GM20431 (cell line): Measurements from ENCODE around the gene CMBL.
"Not testable (repeated sequence)": the region's sequence is repeated elsewhere in the genome, so short reads cannot be mapped to it uniquely, and the experiment has no call there.

Experiments
- in situ Hi-C: fragments of 300-500 bp; cut with MseI, MboI; formaldehyde crosslinking; loops from one replicate; pipeline ENCODE4 v1.15.0; 2020; ENCODE audit warnings: low sequenced_read_pairs; ENCODE audit not compliant: unreplicated experiment

CMBL gene

GRCh38 chr5:10266839-10267238 lies 40.9 kb downstream of the CMBL start:
- in situ Hi-C loops = no loop called here

GRCh38 chr5:10266137-10266536 lies 41.6 kb downstream of the CMBL start:
- in situ Hi-C loops = no loop called here

DNA sequence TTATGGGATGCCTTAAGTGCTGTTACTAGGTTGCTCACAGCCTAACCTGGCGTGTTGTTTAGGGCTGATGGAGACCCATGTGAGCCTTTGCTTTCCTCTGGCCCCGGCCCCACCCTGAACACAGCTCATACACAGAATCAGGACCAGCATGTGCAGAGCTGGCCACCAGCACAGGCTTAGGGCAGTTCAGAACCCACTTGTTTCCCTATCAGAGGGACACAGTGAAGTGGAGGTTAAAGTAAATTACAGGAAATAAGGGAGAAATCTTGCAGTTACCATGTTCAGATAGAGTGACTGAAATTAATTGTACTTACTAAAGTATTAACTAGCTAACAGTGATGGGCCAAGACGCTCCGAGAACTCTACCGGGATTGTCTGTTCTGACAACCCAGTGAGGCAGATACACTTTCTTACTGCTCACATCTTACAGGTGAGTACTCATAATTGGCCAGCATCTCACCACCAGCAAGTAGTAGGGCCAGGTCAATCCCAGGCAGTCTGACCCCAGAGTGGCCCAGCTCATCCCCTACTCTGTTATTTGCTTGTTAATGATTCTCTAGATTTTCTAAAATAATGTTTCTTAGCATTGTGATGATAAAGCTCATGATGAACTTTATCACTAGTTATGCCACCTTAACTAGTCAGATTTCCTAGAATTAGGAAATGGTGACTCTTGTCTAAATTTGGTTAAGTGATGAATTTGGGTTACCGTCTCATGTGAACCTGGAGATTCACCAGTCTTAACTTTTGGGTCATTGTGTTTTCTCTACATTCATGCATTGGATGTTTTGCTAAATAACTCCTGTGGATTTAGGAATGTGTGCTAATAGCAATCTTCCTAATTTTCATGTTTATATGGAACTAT lies 42.2 kb downstream of the CMBL start:
- in situ Hi-C loops = no loop called here

GRCh38 chr5:10264604-10265003 lies 43.1 kb downstream of the CMBL start:
- in situ Hi-C loops = no loop called here

GRCh38 chr5:10262995-10263394 lies 44.7 kb downstream of the CMBL start:
- in situ Hi-C loops = no loop called here

DNA sequence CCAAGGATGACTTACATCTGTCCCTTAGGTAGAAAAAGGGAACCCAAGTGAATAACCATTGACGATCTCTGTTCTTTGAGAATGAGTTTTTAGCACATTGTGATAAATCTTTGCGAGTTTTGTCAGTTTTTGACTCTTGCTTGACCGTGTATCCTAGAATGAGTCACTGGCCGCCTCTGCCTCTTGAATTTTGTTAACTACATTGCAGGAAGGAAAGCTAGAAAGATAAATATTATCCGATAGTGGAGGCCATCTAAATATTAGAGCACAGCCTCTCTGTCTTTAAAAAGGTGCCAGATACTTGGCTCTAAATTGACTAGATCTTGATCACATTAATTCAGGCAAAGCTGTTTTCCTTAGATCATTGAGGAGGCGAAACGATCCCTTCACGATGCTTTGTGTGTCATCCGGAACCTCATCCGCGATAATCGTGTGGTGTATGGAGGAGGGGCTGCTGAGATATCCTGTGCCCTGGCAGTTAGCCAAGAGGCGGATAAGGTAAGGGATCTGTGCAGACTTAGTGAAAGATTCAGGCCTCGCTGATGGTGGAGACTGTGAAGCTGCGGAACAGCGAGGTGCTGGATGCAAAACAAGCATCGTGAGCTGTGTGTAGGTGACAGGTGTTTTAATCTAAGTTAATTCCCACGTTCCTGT lies 45.5 kb downstream of the CMBL start:
- in situ Hi-C loops = no loop called here

DNA sequence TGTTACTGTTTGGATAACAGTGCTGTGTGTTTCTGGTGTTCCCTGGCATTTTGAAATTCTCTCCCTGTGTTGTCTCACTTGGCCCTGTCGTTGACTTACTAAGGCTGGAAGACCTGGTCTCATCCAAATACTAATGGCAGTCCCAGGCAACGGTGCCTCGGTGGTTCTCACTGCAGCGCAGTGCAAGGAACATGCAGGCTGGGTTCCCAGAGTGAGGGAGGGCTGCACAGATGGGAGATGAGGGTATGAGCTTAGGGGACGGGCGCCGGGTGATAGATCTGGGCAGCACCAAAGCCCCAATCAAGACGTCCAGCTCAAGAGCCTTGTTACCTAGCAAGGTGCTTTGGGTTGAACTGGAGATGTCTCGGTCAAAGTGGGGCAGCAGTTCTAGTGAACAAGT lies 46.6 kb downstream of the CMBL start:
- in situ Hi-C loops = no loop called here

- in situ Hi-C loops = no loop called here
These were observed 47.8 kb downstream of the CMBL start for GRCh38 chr5:10259899-10260298.

DNA sequence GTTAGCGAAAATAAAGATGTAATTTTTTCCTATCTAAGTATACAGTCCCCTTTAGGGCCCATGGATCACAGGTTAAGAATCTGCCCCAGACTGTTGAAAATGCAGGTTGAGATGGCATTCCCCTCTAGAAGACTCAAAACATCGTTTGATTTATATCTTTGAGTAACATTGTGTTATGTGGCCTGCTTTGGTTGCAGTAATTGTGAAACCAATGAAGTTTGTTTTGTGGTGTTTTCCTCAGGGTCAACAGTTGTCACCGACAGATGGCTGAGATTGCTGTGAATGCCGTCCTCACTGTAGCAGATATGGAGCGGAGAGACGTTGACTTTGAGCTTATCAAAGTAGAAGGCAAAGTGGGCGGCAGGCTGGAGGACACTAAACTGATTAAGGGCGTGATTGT lies 49.8 kb downstream of the CMBL start:
- in situ Hi-C loops = no loop called here

DNA sequence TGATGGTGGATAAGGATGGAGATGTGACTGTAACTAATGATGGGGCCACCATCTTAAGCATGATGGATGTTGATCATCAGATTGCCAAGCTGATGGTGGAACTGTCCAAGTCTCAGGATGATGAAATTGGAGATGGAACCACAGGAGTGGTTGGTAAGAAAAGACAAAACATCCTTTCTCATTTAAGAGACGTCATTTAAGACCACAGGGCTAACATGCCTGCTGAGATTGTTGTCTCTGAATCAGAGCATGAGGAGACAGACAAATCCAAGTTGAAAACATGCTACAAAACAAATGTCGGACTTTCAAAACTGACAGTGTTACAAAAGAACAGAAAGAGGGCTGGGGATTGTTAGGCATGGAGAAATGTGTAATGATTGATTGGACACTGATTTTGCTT lies 53.0 kb downstream of the CMBL start:
- in situ Hi-C loops = no loop called here

GRCh38 chr5:10253390-10253789 lies 54.3 kb downstream of the CMBL start:
- in situ Hi-C loops = no loop called here

DNA sequence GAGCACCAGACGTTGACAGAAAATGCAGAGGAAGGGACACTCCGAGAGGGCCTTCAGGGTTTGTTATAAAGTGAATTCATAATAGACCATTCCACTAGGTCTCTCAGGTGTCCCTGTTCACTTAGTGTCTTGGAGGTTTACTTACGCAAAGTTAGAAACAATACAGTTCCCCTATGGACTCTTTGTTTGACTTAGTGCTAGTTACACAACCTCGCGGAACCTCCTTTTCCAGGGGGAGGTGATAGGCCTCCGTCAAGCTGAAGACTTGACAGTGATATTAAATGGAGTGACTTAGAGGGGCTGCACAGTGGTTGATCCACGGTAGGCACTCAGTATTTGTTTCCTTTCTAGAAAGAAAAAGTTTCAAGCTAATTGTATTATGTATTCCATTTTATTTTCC lies 56.3 kb downstream of the CMBL start:
- in situ Hi-C loops = no loop called here

- in situ Hi-C loops = no loop called here
These were observed 56.9 kb downstream of the CMBL start for GRCh38 chr5:10250806-10251276.

- in situ Hi-C loops = no loop called here
These were observed 57.5 kb downstream of the CMBL start, which contains the start of gene CCT5 for GRCh38 chr5:10249948-10250805. TSS of gene CCT5 (plus strand) at chr5:10250280. CDS start at chr5:10250341, 61 bp downstream.

DNA sequence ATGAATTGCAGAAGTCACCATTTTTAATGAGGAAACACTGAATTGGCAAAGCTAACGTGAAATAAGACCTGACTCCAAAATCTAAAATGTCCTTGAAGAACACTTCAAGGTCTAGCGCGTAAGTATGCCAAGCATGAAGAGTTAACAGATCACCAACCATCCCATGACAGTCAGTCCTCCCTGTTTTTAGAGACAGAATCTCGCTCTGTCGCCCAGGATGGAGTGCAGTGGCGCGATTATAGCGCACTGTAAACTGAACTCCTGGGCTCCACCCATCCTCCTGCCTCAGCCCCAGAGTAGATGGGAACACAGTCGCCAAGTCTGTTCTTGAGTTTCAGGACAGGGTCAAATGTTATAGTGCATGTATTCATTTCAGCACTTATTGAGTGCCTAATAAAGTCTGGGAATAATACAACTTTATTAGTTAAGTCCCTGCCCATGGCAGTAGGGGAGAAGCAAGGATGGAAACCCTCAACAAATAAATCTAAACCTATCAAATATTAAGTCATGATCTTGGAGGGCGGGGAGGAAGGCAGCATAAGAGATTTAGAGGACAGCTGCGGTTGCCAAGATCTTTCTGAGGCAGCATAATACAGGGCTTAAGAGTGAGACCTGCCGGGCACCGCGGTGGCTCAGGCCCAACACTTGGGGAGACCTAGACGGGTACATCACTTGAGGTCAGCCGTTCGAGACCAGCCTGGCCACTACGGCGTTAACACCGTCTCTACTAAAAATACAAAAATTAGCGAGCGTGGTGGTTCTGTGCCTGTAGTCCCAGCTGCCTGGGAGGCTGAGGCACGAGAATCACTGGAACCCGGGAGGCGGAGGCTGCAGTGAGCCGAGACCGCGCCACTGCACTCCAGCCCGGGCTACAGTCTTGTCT lies 59.1 kb downstream of the CMBL start:
- in situ Hi-C loops = no loop called here

DNA sequence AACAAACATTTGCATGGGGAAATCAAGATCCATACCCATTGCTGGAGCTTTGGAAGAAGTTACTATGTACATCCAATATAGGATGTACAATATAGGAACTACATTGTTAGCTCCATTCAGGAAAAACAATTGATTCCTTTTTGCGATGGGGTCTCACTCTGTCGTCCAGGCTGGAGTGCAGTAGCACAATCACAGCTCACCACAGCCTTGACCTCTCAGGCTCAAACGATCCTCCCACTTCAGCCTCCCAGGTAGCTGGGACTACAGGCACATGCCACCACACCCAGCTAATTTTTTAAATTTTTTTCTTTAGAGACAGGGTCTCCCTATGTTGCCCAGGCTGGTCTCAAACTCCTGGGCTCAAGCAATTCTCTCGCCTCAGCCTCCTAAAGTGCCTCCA lies 60.5 kb downstream of the CMBL start:
- in situ Hi-C loops = not testable (repeated sequence)

DNA sequence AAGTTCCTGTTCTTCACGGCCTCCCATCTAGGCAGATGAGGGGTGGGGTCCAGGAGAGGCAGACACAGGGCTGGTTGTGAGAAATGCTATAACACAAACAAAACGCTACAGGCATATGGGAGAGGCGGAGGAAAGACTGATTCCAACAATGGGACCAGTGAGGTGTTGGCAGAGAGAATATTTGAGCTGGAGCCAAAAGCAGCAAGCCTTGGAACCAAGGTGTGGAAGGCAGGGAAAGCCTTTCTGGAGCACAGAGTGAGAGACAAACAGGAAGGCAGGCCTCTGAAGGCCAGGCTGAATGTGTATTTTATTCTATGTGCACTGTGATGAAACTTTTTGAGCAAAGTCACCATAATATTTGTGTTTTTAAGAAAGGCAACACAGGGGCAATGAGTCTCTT lies 60.9 kb downstream of the CMBL start:
- in situ Hi-C loops = no loop called here

DNA sequence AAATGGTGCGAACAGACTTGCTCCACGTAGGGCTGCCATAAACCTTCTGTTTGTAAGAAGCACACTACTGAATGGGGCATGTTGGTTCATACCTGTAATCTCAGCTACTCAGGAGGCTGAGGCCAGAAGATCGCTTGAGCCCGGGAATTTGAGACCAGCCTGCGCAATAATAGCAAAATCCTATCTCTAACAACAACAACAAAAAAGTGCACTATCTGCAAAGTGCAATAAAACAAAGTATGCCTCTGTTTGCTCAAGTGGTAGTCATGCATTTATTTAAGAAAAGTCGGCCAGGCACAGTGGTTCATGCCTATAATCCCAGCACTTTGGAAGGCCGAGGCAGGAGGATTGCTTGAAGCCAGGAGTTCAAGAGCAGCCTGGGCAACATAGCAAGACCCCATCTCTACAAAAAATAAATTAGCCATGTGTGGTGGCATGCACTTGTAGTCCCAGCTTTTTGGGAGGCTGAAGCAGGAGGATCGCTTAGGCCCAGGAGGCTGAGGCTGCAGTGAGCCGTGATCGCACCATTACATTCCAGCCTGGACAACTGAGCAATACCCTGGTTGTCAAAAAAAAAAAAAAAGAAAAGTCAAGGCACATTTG lies 63.3 kb downstream of the CMBL start:
- in situ Hi-C loops = no loop called here

GRCh38 chr5:10243660-10244240 lies 64.0 kb downstream of the CMBL start:
- in situ Hi-C loops = no loop called here
